Measurements from ENCODE around the gene CTDNEP1. TPM values are rescaled to one million over a fixed set of nuclear protein-coding genes. Genes with fewer than 3 reads are reported as not detected.

The CTDNEP1 gene
- total RNA-seq, 2 donors from 2014 or later = 51.3 to 51.7 TPM

GRCh38 chr17:7226721-7227710, 24.5 kb downstream of the CTDNEP1 start:
- Histone ChIP-seq H3K36me3 (peaks cover 63% of the 10 kb centered on the region), H3K4me1 (ENCODE audit: control insufficient read depth in 1 of 2, low read depth in 2 of 2) (peaks cover 0 to 7% of the 10 kb centered on the region in 2 donors), H3K4me3 (no peak overlapping the region), H3K27me3 (replicated peaks; ENCODE audit: insufficient read depth) (no peaks in the 10 kb centered on the region), H3K9me3 (no peaks in the 10 kb centered on the region), H3K27ac (no peak overlapping the region)
- TF ChIP-seq, protein P1, sequence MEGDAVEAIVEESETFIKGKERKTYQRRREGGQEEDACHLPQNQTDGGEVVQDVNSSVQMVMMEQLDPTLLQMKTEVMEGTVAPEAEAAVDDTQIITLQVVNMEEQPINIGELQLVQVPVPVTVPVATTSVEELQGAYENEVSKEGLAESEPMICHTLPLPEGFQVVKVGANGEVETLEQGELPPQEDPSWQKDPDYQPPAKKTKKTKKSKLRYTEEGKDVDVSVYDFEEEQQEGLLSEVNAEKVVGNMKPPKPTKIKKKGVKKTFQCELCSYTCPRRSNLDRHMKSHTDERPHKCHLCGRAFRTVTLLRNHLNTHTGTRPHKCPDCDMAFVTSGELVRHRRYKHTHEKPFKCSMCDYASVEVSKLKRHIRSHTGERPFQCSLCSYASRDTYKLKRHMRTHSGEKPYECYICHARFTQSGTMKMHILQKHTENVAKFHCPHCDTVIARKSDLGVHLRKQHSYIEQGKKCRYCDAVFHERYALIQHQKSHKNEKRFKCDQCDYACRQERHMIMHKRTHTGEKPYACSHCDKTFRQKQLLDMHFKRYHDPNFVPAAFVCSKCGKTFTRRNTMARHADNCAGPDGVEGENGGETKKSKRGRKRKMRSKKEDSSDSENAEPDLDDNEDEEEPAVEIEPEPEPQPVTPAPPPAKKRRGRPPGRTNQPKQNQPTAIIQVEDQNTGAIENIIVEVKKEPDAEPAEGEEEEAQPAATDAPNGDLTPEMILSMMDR (IDR thresholded peaks at IDR 0.05) = no peak
- ATAC-seq (ENCODE audit: insufficient number of reproducible peaks, low FRiP score, low read depth) (no peak), DNase-seq (ENCODE audit: low spot score) (no peak)

GRCh38 chr17:7225711-7226331, 25.7 kb downstream of the CTDNEP1 start:
- H3K4me3 ChIP-seq = no peak overlapping the region
- no peaks in the 10 kb centered on the region for H3K27me3 ChIP-seq (replicated peaks; ENCODE audit: insufficient read depth)
- no peaks in the 10 kb centered on the region for H3K9me3 ChIP-seq
- ATAC-seq (ENCODE audit: insufficient number of reproducible peaks, low FRiP score, low read depth) (no peak), DNase-seq (ENCODE audit: low spot score) (no peak)
- no peak overlapping the region for H3K27ac ChIP-seq
- peaks cover 0 to 10% of the 10 kb centered on the region in 2 donors for H3K4me1 ChIP-seq (ENCODE audit: control insufficient read depth in 1 of 2, low read depth in 2 of 2)
- H3K36me3 ChIP-seq = peaks cover 63% of the 10 kb centered on the region
- TF ChIP-seq, protein P1 (IDR thresholded peaks at IDR 0.05) = no peak

DNA sequence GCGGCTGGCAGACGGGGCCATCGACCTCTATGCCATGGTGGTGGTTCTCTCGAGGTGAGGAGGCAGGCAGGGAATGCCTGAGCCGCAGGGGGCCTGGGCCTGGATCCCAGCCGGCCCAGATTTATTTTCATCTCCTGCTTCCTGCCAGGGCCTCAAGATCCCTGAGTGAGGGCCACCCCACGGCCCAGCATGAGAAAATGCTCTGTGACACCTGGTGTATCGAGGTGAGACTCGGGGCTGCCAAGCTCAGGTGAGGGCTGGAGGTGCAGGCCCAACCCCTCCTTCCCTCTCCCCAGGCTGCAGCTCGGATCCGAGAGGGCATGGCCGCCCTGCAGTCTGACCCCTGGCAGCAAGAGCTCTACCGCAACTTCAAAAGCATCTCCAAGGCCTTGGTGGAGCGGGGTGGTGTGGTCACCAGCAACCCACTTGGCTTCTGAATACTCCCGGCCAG, 26.8 kb downstream of the CTDNEP1 start:
- Histone ChIP-seq H3K27ac (no peak overlapping the region), H3K4me1 (ENCODE audit: control insufficient read depth in 1 of 2, low read depth in 2 of 2) (peaks cover 4 to 16% of the 10 kb centered on the region in 2 donors), H3K27me3 (replicated peaks; ENCODE audit: insufficient read depth) (no peaks in the 10 kb centered on the region), H3K9me3 (no peaks in the 10 kb centered on the region), H3K4me3 (no peak overlapping the region), H3K36me3 (peaks cover 57% of the 10 kb centered on the region)
- TF ChIP-seq, protein P1 (IDR thresholded peaks at IDR 0.05) = no peak
- ATAC-seq (ENCODE audit: insufficient number of reproducible peaks, low FRiP score, low read depth) (no peak), DNase-seq (ENCODE audit: low spot score) (no peak)

GRCh38 chr17:7224110-7224509, 27.4 kb downstream of the CTDNEP1 start:
- no peaks in the 10 kb centered on the region for H3K9me3 ChIP-seq
- no peak for DNase-seq (ENCODE audit: low spot score)
- ATAC-seq (ENCODE audit: insufficient number of reproducible peaks, low FRiP score, low read depth) = no peak
- H3K36me3 ChIP-seq = peaks cover 51% of the 10 kb centered on the region
- H3K27ac ChIP-seq = no peak overlapping the region
- no peaks in the 10 kb centered on the region for H3K27me3 ChIP-seq (replicated peaks; ENCODE audit: insufficient read depth)
- H3K4me3 ChIP-seq = no peak overlapping the region
- TF ChIP-seq, protein P1 (IDR thresholded peaks at IDR 0.05) = no peak
- peaks cover 4 to 21% of the 10 kb centered on the region in 2 donors for H3K4me1 ChIP-seq (ENCODE audit: control insufficient read depth in 1 of 2, low read depth in 2 of 2)

DNA sequence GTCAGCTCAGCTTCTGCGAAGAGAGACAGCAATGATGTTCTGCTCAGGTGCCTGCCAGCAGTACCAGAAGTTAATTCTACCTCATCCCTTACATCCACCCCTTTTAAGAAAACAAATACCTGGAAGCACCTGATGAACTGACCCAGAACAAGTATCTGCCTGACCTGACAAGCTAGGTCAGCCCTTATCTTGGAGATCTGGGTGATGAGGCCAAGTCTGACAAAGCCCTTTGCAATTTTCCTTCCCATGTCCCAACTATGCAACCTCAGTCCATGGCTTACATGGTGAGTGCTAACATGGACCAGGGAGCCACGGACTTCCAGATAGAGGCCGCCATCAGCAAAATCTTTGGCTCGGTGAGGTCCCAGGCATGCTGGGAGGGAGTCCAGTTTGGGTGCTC, 28.2 kb downstream of the CTDNEP1 start:
- no peak overlapping the region for H3K27ac ChIP-seq
- ATAC-seq (ENCODE audit: insufficient number of reproducible peaks, low FRiP score, low read depth) = no peak
- peaks cover 5 to 28% of the 10 kb centered on the region in 2 donors for H3K4me1 ChIP-seq (ENCODE audit: control insufficient read depth in 1 of 2, low read depth in 2 of 2)

More for the DNA sequence above, 28.2 kb downstream of the CTDNEP1 start:
- Histone ChIP-seq H3K36me3 (peaks cover 44% of the 10 kb centered on the region), H3K9me3 (no peaks in the 10 kb centered on the region), H3K27me3 (replicated peaks; ENCODE audit: insufficient read depth) (no peaks in the 10 kb centered on the region), H3K4me3 (no peak overlapping the region)
- no peak for DNase-seq (ENCODE audit: low spot score)
- TF ChIP-seq, protein P1 (IDR thresholded peaks at IDR 0.05) = no peak
